ENCODE measurements around the gene NOVA1.

The NOVA1 gene

DNA sequence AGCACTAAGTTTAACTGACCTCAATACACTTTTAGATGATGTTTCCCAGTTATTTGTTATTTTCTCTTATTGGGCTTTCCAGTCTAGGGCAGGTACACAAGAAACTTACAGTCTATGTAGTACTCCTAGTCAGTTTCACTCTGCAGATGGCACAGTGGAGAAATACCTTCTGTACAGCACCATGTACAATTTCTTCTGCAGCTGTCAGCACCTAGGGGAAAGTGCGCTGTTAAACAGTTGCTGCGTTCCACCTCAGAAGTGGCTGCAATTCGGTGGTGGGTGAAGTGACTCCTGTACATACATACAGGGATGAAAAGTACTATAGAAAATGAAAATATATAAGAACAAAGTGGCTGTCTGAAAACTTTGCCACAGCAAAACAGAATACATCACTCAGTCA is 48.3 kb downstream of the NOVA1 start:
- no peak overlapping the region for H3K4me3 ChIP-seq
- TF ChIP-seq FOXP2 (optimal IDR thresholded peaks at IDR 0.05; ENCODE audit: control extremely low read depth, extremely low read length, insufficient read depth) (no peak), POLR2AphosphoS5 (IDR thresholded peaks at IDR 0.05; ENCODE audit: borderline replicate concordance, low read depth, low read length) (no peak), EZH2 (IDR thresholded peaks at IDR 0.05) (no peak)

DNA sequence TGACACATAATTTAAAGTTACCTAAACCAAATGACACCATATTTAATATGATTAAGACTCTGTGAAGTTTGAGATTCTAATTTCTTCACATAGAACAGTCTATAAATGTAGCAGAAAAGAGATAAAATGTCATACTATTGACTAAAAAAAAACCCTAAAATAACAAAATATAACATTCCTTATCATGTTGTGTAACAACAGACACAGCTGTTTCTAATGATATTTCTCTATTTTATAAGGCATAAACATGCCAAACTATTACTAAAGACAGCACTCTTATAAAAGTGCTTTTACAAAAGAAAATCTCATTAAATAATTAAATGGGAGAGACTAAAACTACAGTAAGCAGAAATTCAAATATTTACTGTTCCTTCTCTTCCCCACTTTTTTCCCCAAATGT is 49.4 kb downstream of the NOVA1 start:
- Histone ChIP-seq H3K4me3 (no peak overlapping the region), H3K9ac (ENCODE audit: insufficient read length) (no peak overlapping the region), H3K27ac (no peak overlapping the region), H3K36me3 (ENCODE audit: insufficient read depth, low read length) (no peaks in the 10 kb centered on the region), H3K9me3 (ENCODE audit: low read depth, low read length) (no peaks in the 10 kb centered on the region)
- no peak for TF ChIP-seq POLR2AphosphoS5 (IDR thresholded peaks at IDR 0.05; ENCODE audit: borderline replicate concordance, low read depth, low read length)
- no peak for TF ChIP-seq FOXP2 (optimal IDR thresholded peaks at IDR 0.05; ENCODE audit: control extremely low read depth, extremely low read length, insufficient read depth)
- no peak for TF ChIP-seq EZH2 (IDR thresholded peaks at IDR 0.05)
- DNase-seq (ENCODE audit: low read depth, low spot score), result no peak

More for the DNA sequence above, 48.3 kb downstream of the NOVA1 start:
- no peak overlapping the region for H3K9ac ChIP-seq (ENCODE audit: insufficient read length)
- H3K9me3 ChIP-seq (ENCODE audit: low read depth, low read length), result no peaks in the 10 kb centered on the region
- no peaks in the 10 kb centered on the region for H3K36me3 ChIP-seq (ENCODE audit: insufficient read depth, low read length)
- H3K27ac ChIP-seq, result no peak overlapping the region
- no peak for DNase-seq (ENCODE audit: low read depth, low spot score)

DNA sequence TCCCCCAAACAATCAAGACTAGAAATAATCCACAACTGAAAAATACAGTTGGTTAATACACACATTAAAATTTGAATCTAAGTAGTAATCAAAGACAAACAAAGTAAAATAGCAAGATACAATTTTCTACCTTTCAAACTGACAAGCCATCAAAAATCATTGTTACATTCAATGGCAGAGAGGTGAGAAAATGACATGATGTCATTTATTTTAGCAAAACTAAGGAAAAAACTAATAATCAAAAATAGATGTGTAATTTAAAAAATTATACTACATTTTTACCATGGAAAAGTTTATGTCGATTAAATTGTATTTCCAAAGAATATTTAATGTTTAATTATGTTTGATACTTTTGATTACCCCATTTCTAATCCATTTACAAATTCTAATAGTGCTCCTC is 59.7 kb downstream of the NOVA1 start:
- H3K27ac ChIP-seq, result no peak overlapping the region
- no peaks in the 10 kb centered on the region for H3K36me3 ChIP-seq (ENCODE audit: insufficient read depth, low read length)
- no peak overlapping the region for H3K4me3 ChIP-seq
- TF ChIP-seq FOXP2 (optimal IDR thresholded peaks at IDR 0.05; ENCODE audit: control extremely low read depth, extremely low read length, insufficient read depth) (no peak), POLR2AphosphoS5 (IDR thresholded peaks at IDR 0.05; ENCODE audit: borderline replicate concordance, low read depth, low read length) (no peak), EZH2 (IDR thresholded peaks at IDR 0.05) (no peak)
- H3K9me3 ChIP-seq (ENCODE audit: low read depth, low read length), result no peaks in the 10 kb centered on the region
- no peak for DNase-seq (ENCODE audit: low read depth, low spot score)
- H3K9ac ChIP-seq (ENCODE audit: insufficient read length), result no peak overlapping the region

DNA sequence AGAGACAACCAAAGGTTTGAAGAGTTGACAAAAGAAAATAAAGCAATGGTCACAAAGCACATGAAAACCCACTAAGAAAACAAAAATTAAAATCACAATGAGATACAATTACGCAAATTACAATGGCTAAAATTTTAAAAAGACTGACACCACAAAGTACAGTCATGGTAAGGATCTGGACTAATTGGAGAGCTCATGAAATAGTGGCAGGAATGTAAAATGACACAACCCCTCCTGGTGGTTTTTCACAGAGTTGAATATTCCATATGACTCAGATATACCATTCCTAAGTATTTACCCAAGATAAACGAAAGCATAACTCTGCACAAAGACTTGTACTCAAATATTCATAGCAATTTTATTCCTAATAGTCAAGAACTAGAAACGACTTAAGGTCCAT is 65.9 kb downstream of the NOVA1 start:
- no peak for DNase-seq (ENCODE audit: low read depth, low spot score)
- no peaks in the 10 kb centered on the region for H3K9me3 ChIP-seq (ENCODE audit: low read depth, low read length)

DNA sequence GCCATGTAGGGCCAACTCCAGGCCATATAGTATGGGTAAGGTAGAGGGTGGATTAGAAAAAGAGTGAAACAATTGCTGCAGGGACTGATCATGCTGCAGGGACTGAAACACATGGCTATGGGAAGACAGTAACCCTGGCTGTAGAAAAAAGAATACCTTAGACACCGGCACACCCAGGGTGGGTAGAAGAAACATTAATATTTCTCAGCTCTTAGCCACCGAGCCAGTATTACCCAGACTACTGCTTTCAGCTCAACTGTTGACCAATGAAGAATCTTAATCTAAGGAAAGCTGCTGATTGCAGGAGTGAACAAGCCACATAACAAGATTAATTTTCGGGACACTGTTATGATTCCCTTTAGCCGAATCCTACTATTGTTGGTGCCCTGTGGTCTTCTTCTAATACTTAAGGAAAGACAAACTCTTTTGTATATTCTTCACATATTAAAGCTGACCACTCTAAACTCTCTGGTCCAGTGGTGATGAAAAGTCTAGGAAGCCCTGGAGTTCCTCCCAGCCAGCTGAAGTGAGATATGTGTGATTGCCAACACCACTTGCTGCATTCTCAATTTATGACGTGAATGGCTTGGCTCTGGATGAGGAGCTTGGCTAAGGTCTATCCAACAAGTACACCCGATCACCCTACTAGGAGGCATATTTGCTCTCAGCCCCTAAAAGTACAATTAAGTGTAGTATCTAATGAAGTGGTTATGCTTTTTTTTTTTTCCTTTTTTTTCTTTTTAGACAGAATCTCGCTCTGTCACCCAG is 69.2 kb downstream of the NOVA1 start:
- no peak for DNase-seq (ENCODE audit: low read depth, low spot score)
- TF ChIP-seq EZH2 (IDR thresholded peaks at IDR 0.05), result no peak
- no peak for TF ChIP-seq POLR2AphosphoS5 (IDR thresholded peaks at IDR 0.05; ENCODE audit: borderline replicate concordance, low read depth, low read length)
- no peak for TF ChIP-seq FOXP2 (optimal IDR thresholded peaks at IDR 0.05; ENCODE audit: control extremely low read depth, extremely low read length, insufficient read depth)
- no peaks in the 10 kb centered on the region for H3K9me3 ChIP-seq (ENCODE audit: low read depth, low read length)

More for the DNA sequence above, 65.9 kb downstream of the NOVA1 start:
- Histone ChIP-seq H3K36me3 (ENCODE audit: insufficient read depth, low read length) (no peaks in the 10 kb centered on the region), H3K27ac (no peak overlapping the region), H3K9ac (ENCODE audit: insufficient read length) (no peak overlapping the region), H3K4me3 (no peak overlapping the region)
- TF ChIP-seq FOXP2 (optimal IDR thresholded peaks at IDR 0.05; ENCODE audit: control extremely low read depth, extremely low read length, insufficient read depth), result no peak
- no peak for TF ChIP-seq POLR2AphosphoS5 (IDR thresholded peaks at IDR 0.05; ENCODE audit: borderline replicate concordance, low read depth, low read length)
- TF ChIP-seq EZH2 (IDR thresholded peaks at IDR 0.05), result no peak

DNA sequence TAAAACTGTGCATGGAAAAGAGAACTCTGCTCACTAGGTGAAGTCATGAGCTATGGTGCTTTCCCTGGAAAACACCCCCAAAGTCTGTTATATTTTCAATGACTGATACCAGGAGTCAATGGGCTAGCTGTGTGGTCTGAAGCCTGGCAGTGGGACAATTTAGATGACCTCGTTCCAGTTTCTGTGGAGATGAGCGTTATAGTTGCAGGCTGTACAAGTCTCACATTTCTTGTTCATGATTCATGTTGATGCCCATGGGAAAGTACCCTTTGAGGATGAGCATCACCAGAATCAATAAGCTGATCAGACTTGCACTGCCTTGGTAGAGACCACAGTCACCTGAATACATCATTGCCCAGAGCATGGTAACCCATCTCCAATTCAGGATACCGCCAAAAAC is 70.7 kb downstream of the NOVA1 start:
- no peaks in the 10 kb centered on the region for H3K36me3 ChIP-seq (ENCODE audit: insufficient read depth, low read length)
- TF ChIP-seq EZH2 (IDR thresholded peaks at IDR 0.05), result no peak
- TF ChIP-seq FOXP2 (optimal IDR thresholded peaks at IDR 0.05; ENCODE audit: control extremely low read depth, extremely low read length, insufficient read depth), result no peak
- no peak for TF ChIP-seq POLR2AphosphoS5 (IDR thresholded peaks at IDR 0.05; ENCODE audit: borderline replicate concordance, low read depth, low read length)
- DNase-seq (ENCODE audit: low read depth, low spot score), result no peak
- H3K27ac ChIP-seq, result no peak overlapping the region
- H3K4me3 ChIP-seq, result no peak overlapping the region
- no peaks in the 10 kb centered on the region for H3K9me3 ChIP-seq (ENCODE audit: low read depth, low read length)
- no peak overlapping the region for H3K9ac ChIP-seq (ENCODE audit: insufficient read length)

More for the DNA sequence above, 69.2 kb downstream of the NOVA1 start:
- Histone ChIP-seq H3K27ac (no peak overlapping the region), H3K4me3 (no peak overlapping the region), H3K36me3 (ENCODE audit: insufficient read depth, low read length) (no peaks in the 10 kb centered on the region), H3K9ac (ENCODE audit: insufficient read length) (no peak overlapping the region)

DNA sequence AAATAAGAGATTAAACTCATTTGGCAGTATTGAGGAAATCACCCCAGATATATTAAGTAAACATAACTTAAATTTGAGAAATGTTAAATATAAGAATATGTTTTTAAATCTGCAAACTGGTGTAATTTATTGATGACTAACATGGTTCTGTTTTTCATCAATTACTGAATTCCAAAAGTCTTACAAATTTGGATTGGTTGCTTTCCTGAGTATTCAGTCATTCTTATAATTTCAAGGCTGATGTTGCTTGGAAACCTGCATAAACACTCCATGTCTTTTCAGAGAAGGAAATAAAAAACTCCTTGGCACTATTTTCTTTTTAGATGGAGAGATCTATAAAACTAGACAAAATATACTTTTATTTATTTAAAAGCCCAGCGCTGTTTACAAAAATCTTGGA is 71.7 kb downstream of the NOVA1 start:
- no peak for TF ChIP-seq EZH2 (IDR thresholded peaks at IDR 0.05)
- TF ChIP-seq POLR2AphosphoS5 (IDR thresholded peaks at IDR 0.05; ENCODE audit: borderline replicate concordance, low read depth, low read length), result no peak
- TF ChIP-seq FOXP2 (optimal IDR thresholded peaks at IDR 0.05; ENCODE audit: control extremely low read depth, extremely low read length, insufficient read depth), result no peak
- Histone ChIP-seq H3K36me3 (ENCODE audit: insufficient read depth, low read length) (no peaks in the 10 kb centered on the region), H3K9ac (ENCODE audit: insufficient read length) (no peak overlapping the region), H3K27ac (no peak overlapping the region), H3K4me3 (no peak overlapping the region), H3K9me3 (ENCODE audit: low read depth, low read length) (no peaks in the 10 kb centered on the region)
- DNase-seq (ENCODE audit: low read depth, low spot score), result no peak

DNA sequence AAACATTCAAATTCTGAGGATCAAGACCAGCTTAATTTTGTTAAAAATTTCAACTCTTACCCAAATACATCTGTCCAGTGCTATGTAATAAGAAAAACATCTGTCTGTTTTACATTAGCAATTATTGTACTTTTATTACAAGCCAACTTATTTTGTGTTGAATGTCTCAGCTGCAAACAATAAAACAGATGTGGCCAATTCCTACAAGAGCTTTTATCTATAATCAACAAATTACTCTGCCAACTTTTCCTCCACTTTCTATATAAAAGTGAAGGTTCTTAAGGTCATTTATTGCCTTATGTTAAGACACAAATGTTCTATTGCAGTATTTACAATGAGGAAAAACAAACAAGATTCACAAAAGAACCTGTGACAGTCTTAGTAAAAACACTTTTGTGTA is 72.7 kb downstream of the NOVA1 start:
- H3K36me3 ChIP-seq (ENCODE audit: insufficient read depth, low read length), result no peaks in the 10 kb centered on the region
- no peak for TF ChIP-seq FOXP2 (optimal IDR thresholded peaks at IDR 0.05; ENCODE audit: control extremely low read depth, extremely low read length, insufficient read depth)
- no peak for TF ChIP-seq EZH2 (IDR thresholded peaks at IDR 0.05)
- no peak for TF ChIP-seq POLR2AphosphoS5 (IDR thresholded peaks at IDR 0.05; ENCODE audit: borderline replicate concordance, low read depth, low read length)
- H3K9me3 ChIP-seq (ENCODE audit: low read depth, low read length), result no peaks in the 10 kb centered on the region
- H3K27ac ChIP-seq, result no peak overlapping the region
- no peak overlapping the region for H3K4me3 ChIP-seq
- DNase-seq (ENCODE audit: low read depth, low spot score), result no peak
- no peak overlapping the region for H3K9ac ChIP-seq (ENCODE audit: insufficient read length)
